NCI-H2227 (cell line): ENCODE measurements around the gene CHFR.
"Not testable (repeated sequence)": the region's sequence is repeated elsewhere in the genome, so short reads cannot be mapped to it uniquely, and the experiment has no call there.

Experiments
- DNase-seq: peaks from one replicate; lab custom pipeline; 2025; ENCODE audit not compliant: unreplicated experiment; lab: John Stamatoyannopoulos, UW

Gene CHFR

DNA sequence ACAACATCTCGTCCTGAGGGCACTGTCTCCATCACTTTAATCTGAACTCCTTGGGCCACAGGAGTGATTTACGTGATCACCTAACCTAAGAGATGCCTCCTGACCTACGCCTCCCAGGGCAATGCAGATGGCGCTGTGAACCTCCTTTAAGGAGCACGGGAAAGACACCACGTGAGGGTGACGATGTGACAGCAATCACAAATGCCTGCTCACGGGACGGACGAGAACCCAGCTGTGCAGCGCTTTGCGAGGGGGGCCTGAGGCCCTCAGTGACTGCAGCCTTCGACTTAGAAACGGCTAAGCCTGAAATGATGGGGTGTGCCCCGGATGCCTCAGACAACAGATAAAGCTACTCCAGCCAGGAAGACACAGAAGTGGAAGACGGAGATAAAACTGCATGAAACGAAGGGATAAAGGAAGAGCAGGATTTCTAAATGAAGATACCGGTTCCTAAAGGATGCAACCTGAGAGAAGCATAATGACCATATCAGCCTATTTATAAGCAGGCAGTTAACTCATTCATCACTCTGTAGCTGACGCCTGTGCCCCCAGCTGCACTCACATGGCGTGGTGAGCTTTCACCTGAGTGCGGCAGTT is 44.9 kb downstream of the CHFR start:
- no peak for DNase-seq

DNA sequence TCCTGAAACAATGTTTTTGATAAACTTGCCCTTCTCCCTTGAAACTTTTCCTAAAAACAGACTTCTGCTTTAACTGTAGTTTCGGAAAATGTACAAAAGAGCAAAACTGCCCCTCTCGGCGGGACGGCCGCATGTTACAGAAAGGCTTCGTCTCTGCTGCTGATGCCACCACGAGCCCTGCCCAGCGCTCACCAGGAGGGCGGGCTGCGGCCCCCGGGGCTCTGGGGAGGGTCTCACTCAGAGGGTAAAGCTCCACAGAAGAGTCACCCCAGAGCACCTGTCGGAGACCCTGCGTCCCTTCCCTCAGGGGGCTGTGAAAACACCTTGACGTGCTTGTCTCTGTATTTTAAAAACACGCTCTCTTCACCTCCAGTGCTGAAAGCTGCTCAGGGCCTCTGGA is 46.3 kb downstream of the CHFR start:
- DNase-seq, result no peak

GRCh38 chr12:132840536-132840935 is 46.9 kb downstream of the CHFR start:
- no peak for DNase-seq

- no peak for DNase-seq
Measured at GRCh38 chr12:132839558-132840235, 47.7 kb downstream of the CHFR start.

DNA sequence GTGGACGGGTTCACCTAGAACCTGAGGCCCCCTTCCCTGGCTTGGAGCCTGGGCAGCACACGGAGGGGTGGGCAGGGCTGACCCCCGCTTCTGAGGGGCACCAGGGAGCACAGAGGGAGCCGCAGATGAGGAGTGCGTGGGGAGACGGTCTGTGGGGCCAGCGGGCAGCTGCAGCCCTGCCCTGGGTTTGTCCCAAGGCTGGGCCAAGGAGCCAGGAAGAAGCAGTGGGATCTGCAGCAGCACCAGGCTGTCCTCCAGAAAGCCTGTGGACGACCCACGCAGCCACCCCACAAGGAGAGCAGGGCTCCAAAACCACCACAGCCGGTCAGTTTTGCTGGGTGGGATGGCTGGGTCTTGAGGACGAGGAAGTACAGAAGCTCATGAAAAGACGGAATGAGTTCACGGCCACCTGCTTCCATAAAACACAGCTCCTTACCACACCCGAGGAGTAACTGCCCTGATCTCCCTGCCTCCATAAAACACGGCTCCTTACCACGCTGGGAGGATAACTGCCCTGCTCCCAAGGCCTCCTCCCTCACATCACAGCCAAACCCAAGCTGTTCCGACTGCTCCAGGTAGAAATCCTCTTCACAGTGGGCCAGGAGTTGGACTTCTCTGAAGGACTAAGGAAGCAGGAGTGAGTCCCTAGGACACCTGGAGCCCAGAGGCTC is 48.9 kb downstream of the CHFR start:
- DNase-seq, result no peak

GRCh38 chr12:132837693-132838409 is 49.6 kb downstream of the CHFR start:
- no peak for DNase-seq

- DNase-seq, result no peak
Measured at GRCh38 chr12:132836795-132837331, 50.5 kb downstream of the CHFR start.

- not testable (repeated sequence) for DNase-seq
Measured at GRCh38 chr12:132836230-132836629, 51.2 kb downstream of the CHFR start.

GRCh38 chr12:132835076-132836025 is 52.1 kb downstream of the CHFR start:
- DNase-seq, result no peak

DNA sequence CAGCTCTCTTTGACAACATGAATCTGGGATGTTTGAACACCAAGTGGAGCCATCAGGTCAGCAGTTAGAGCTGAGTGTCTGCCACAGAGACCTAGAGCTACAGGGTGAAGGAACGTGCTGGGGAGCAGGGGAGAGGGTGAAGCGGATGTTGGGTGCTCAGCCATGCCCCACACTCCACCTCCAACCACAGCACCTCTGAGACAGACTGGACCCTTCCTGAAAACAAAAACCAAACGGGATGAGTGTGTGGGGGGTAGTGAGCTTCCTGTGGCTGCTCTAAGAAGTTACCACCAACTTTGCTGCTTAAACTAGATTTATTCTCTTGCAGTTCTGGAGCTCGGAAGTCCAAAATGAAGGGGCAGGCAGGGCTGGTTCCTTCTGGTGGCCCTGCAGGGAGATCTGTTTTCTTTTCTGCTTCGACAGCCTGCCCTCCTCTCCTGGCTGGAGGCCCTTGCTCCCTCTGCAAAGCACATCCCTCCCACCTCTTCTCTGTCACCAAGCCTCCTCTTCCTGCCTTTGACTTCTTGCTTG is 53.2 kb downstream of the CHFR start:
- DNase-seq, result no peak

DNA sequence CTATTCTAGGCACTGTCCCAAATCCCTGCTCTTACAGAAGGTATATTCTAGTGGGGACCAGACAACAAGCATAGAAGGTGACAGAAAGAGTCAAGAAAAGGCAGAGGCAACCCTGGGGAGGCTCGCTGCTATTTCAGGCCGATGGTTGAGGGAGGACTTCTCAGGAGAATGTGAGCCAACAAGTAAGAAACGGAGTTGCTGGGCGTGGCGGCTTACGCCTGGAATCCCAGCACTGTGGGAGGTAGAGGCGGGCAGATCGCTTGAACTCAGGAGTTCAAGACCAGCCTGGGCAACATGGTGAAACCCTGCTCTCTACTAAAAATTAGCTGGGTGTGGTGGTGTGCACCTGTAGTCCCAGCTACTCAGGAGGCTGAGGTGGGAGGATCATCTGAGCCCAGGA is 54.1 kb downstream of the CHFR start:
- DNase-seq, result no peak

GRCh38 chr12:132831771-132832170 is 55.6 kb downstream of the CHFR start:
- DNase-seq, result no peak

GRCh38 chr12:132828706-132829534 is 58.5 kb downstream of the CHFR start, which contains the start of gene GOLGA3:
Gene GOLGA3, minus strand, starts transcription at chr12:132828869. Its CDS starts 6,741 bp downstream, at chr12:132822128.
- peak; percentile 95 for DNase-seq

DNA sequence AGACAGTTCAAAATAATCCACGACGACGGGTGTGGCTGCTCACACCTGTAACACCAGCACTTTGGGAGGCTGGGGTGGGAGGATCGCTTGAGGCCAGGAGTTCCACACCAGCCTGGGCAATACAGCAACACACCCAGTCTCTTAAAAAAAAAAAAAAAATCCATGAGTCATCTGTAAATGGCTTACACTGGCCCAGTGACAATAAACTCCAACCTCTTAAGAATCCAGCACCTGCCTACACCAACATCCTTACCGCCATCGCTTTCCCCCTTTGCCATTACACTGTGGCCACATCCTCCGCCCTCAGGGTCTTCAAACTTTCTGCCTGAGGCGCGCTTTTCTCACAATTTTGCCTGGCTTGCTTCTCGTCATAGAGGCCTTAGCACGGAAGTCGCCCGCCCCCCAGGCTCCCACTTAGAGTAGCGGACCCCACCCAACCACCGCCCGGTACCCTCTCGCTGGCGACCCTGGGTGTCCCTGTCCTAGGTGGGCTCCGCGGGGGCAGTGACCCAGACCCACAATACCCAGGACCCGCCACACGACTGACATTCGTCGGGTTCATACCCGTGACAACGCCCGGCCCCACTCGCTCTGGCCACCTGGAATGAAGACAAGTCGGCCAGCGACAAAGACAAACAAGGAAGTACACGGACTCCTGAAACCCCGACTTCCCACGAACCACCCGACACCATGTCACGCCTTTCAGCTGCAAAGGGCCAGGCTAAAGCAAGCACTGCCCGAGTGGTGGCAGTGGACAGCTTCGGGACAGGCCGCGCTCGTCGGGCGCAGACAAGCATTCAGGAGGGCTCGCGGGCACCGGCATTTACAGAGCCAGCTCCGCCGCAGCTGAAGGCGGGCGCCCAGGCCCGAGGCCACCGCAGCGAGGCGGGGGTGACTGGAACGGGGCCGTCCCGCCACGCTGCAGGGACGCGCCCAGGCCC is 59.4 kb downstream of the CHFR start:
- DNase-seq, result no peak

- DNase-seq, result no peak
Measured at GRCh38 chr12:132825861-132826260, 61.5 kb downstream of the CHFR start.

- DNase-seq, result no peak
Measured at GRCh38 chr12:132825089-132825488, 62.3 kb downstream of the CHFR start.

GRCh38 chr12:132824053-132824452 is 63.4 kb downstream of the CHFR start:
- DNase-seq, result no peak

GRCh38 chr12:132818562-132818961 is 68.8 kb downstream of the CHFR start:
- DNase-seq, result no peak
